ENCODE results near the gene RGSL1.

- TF ChIP-seq CTCF (IDR thresholded peaks at IDR 0.05) (no peak), POLR2AphosphoS5 (IDR thresholded peaks at IDR 0.05; ENCODE audit: insufficient read depth in 1 of 2, low read depth in 1 of 2) (no peak), POLR2A (IDR thresholded peaks at IDR 0.05) (no peak)
Observed at GRCh38 chr1:182600036-182600713, 150.2 kb downstream of the RGSL1 start.

Data from vagina (tissue), 2 donors.